ENCODE measurements around the gene HERC5. TPM values are rescaled to one million over a fixed set of nuclear protein-coding genes. Genes with fewer than 3 reads are reported as not detected.

The HERC5 gene
- total RNA-seq, 1 experiment from 2014 or later: 17.2 TPM

- no peaks in the 10 kb centered on the region for H4K20me1 ChIP-seq (ENCODE audit: control insufficient read depth, insufficient read depth, insufficient read length)
- H2BK12ac ChIP-seq (ENCODE audit: insufficient read length, low read depth, low read length): no peak overlapping the region
- H3K4me2 ChIP-seq (ENCODE audit: insufficient read depth, insufficient read length, low read length): no peak overlapping the region
- no peak overlapping the region for H2BK20ac ChIP-seq (ENCODE audit: low read depth, low read length, poor library complexity, severe bottlenecking)
- no peak overlapping the region for H3K9ac ChIP-seq (ENCODE audit: extremely low read depth, insufficient read length, low read length)
- H3K79me2 ChIP-seq (ENCODE audit: insufficient read depth, low read length): no peaks in the 10 kb centered on the region
- no peak overlapping the region for H3K56ac ChIP-seq (ENCODE audit: insufficient read length, low read depth, low read length)
- no peak overlapping the region for H4K8ac ChIP-seq (replicated peaks; ENCODE audit: insufficient read length, low read depth, low read length)
- H3K27ac Mint-ChIP-seq: no peak overlapping the region
- H3K4me1 Mint-ChIP-seq: no peaks in the 10 kb centered on the region
- no peak overlapping the region for H2BK15ac ChIP-seq (ENCODE audit: low read depth, low read length)
- H3K27ac ChIP-seq (ENCODE audit: insufficient read length, low read depth, low read length): no peak overlapping the region
- H3K9me3 ChIP-seq (ENCODE audit: control insufficient read depth, low read depth, low read length): no peaks in the 10 kb centered on the region
- no peak overlapping the region for H4K91ac ChIP-seq (ENCODE audit: insufficient read length, low read depth, low read length)
- H2BK120ac ChIP-seq (ENCODE audit: low read depth, low read length, poor library complexity, severe bottlenecking): no peak overlapping the region
- H3K23ac ChIP-seq (ENCODE audit: insufficient read length, low read depth, low read length): no peak overlapping the region
- TF ChIP-seq CTCF (conservative IDR thresholded peaks at IDR 0.05): no peak
- H3K23me2 ChIP-seq (ENCODE audit: insufficient read length, low read depth, low read length, poor library complexity, severe bottlenecking): no peaks in the 10 kb centered on the region
- H3K14ac ChIP-seq (ENCODE audit: insufficient read depth, low read length): no peak overlapping the region
- H3K4me3 Mint-ChIP-seq: no peak overlapping the region
- no peak overlapping the region for H2BK5ac ChIP-seq (ENCODE audit: insufficient read length, low read length)
- no peak overlapping the region for H3K4ac ChIP-seq (ENCODE audit: low read depth, low read length)
- H4K5ac ChIP-seq (ENCODE audit: insufficient read length, low read depth, low read length): no peak overlapping the region
- H3K18ac ChIP-seq (ENCODE audit: insufficient read length, low read depth, low read length): no peak overlapping the region
- no peaks in the 10 kb centered on the region for H3K4me1 ChIP-seq (ENCODE audit: insufficient read depth, low read length)
- no peaks in the 10 kb centered on the region for H3K27me3 ChIP-seq (ENCODE audit: insufficient read depth, low read length)
- no peaks in the 10 kb centered on the region for H3K79me1 ChIP-seq (ENCODE audit: insufficient read depth, low read depth, low read length, poor library complexity, severe bottlenecking)
- H3T11ph ChIP-seq (ENCODE audit: low read length): no peak overlapping the region
- H3K27me3 Mint-ChIP-seq (ENCODE audit: low read depth): no peaks in the 10 kb centered on the region
- no peaks in the 10 kb centered on the region; a peak in 1 of 5 replicates for H3K9me3 Mint-ChIP-seq
- no peak for DNase-seq
- H3K36me3 Mint-ChIP-seq (ENCODE audit: insufficient read depth in 1 of 3, low read depth in 3 of 3): no peaks in the 10 kb centered on the region
- no peak overlapping the region for H2AFZ ChIP-seq (ENCODE audit: low read length)
- no peak overlapping the region for H2AK5ac ChIP-seq (ENCODE audit: insufficient read length, low read length)
- no CpG with 5 or more reads among the region's 4 CpGs for WGBS (ENCODE audit: extremely low coverage, insufficient read length, low lambda C conversion rate)
Observed at GRCh38 chr4:88414755-88415154, 42.2 kb upstream of the HERC5 start.
